H9 (cell line): ENCODE results near the gene OAS3. TPM values are rescaled to one million over a fixed set of nuclear protein-coding genes. Genes with fewer than 3 reads are reported as not detected.

Experiments used
- DNase-seq: peaks from one replicate; pipeline ENCODE4 v3.0.0-alpha.2; 2017
- H2AFZ ChIP-seq: one replicate; pipeline ENCODE4 v1.6.1; 2013; ENCODE audit warnings: mild to moderate bottlenecking, low read length, control low read depth, moderate library complexity
- H2AK5ac ChIP-seq: 2 replicates; pipeline ENCODE4 v1.6.1; 2013; ENCODE audit warnings: low read length, control low read depth, mixed read lengths; ENCODE audit not compliant: insufficient read length
- H2BK120ac ChIP-seq: one replicate; pipeline ENCODE4 v1.6.1; 2013; ENCODE audit warnings: low read depth, mild to moderate bottlenecking, low read length, control low read depth, inconsistent platforms; ENCODE audit not compliant: poor library complexity, severe bottlenecking
- H2BK12ac ChIP-seq: 2 replicates; pipeline ENCODE4 v1.6.1; 2013; ENCODE audit warnings: low read length, control low read depth, mixed read lengths, low read depth; ENCODE audit not compliant: insufficient read length
- H2BK15ac ChIP-seq: 2 replicates; pipeline ENCODE4 v1.6.1; 2013; ENCODE audit warnings: low read depth, low read length, control low read depth
- H2BK20ac ChIP-seq: one replicate; pipeline ENCODE4 v1.6.1; 2013; ENCODE audit warnings: low read depth, mild to moderate bottlenecking, low read length, control low read depth, inconsistent platforms; ENCODE audit not compliant: poor library complexity, severe bottlenecking
- H2BK5ac ChIP-seq: 2 replicates; pipeline ENCODE4 v1.6.1; 2013; ENCODE audit warnings: low read length, control low read depth, mixed read lengths; ENCODE audit not compliant: insufficient read length
- H3K14ac ChIP-seq: 2 replicates; pipeline ENCODE4 v1.6.1; 2013; ENCODE audit warnings: low read length, control low read depth; ENCODE audit not compliant: insufficient read depth
- H3K18ac ChIP-seq: 2 replicates; pipeline ENCODE4 v1.6.1; 2013; ENCODE audit warnings: low read depth, mild to moderate bottlenecking, mixed read lengths, low read length, control low read depth; ENCODE audit not compliant: insufficient read length
- H3K23ac ChIP-seq: 2 replicates; pipeline ENCODE4 v1.6.1; 2013; ENCODE audit warnings: low read length, control low read depth, mixed read lengths, low read depth; ENCODE audit not compliant: insufficient read length
- H3K23me2 ChIP-seq: 2 replicates; pipeline ENCODE4 v1.6.1; 2013; ENCODE audit warnings: low read depth, mild to moderate bottlenecking, mixed read lengths, low read length, control low read depth; ENCODE audit not compliant: insufficient read length, poor library complexity, severe bottlenecking
- H3K27ac ChIP-seq: 2 replicates; pipeline ENCODE4 v1.5.1; 2013; ENCODE audit warnings: low read length, control low read depth, mixed read lengths, low read depth; ENCODE audit not compliant: insufficient read length
- H3K27me3 ChIP-seq: 2 replicates; pipeline ENCODE4 v1.6.1; 2013; ENCODE audit warnings: low read length, control low read depth, inconsistent platforms; ENCODE audit not compliant: insufficient read depth
- H3K4ac ChIP-seq: 2 replicates; pipeline ENCODE4 v1.6.1; 2013; ENCODE audit warnings: low read depth, mild to moderate bottlenecking, control low read depth, inconsistent platforms, low read length, moderate library complexity
- H3K4me1 ChIP-seq: 2 replicates; pipeline ENCODE4 v1.6.1; 2013; ENCODE audit warnings: low read length, control low read depth, inconsistent platforms; ENCODE audit not compliant: insufficient read depth
- H3K4me2 ChIP-seq: 2 replicates; pipeline ENCODE4 v1.6.1; 2013; ENCODE audit warnings: low read length, control low read depth, mixed read lengths; ENCODE audit not compliant: insufficient read length, insufficient read depth
- H3K56ac ChIP-seq: 2 replicates; pipeline ENCODE4 v1.6.1; 2013; ENCODE audit warnings: low read depth, mild to moderate bottlenecking, mixed read lengths, low read length, control low read depth; ENCODE audit not compliant: insufficient read length
- H3K79me1 ChIP-seq: 2 replicates; pipeline ENCODE4 v1.6.1; 2013; ENCODE audit warnings: low read depth, mild to moderate bottlenecking, moderate library complexity, low read length, control low read depth, inconsistent platforms; ENCODE audit not compliant: insufficient read depth, poor library complexity, severe bottlenecking
- H3K79me2 ChIP-seq: 2 replicates; pipeline ENCODE4 v1.6.1; 2013; ENCODE audit warnings: low read length, control low read depth, inconsistent platforms; ENCODE audit not compliant: insufficient read depth
- H3K9ac ChIP-seq: 2 replicates; pipeline ENCODE4 v1.6.1; 2013; ENCODE audit warnings: low read length, control low read depth, mixed read lengths; ENCODE audit not compliant: insufficient read length; ENCODE audit errors: extremely low read depth
- H3K9me3 ChIP-seq: one replicate; pipeline ENCODE4 v1.6.1; 2013; ENCODE audit warnings: low read depth, low read length, inconsistent platforms; ENCODE audit not compliant: control insufficient read depth
- H3T11ph ChIP-seq: one replicate; pipeline ENCODE4 v1.6.1; 2013; ENCODE audit warnings: mild to moderate bottlenecking, low read length, control low read depth, inconsistent platforms
- H4K20me1 ChIP-seq: one replicate; pipeline ENCODE4 v1.6.1; 2013; ENCODE audit not compliant: control insufficient read depth, insufficient read length, insufficient read depth
- H4K5ac ChIP-seq: 2 replicates; pipeline ENCODE4 v1.6.1; 2013; ENCODE audit warnings: low read depth, mild to moderate bottlenecking, mixed read lengths, low read length, control low read depth; ENCODE audit not compliant: insufficient read length
- H4K8ac ChIP-seq: replicated peaks from 2 replicates; pipeline ENCODE4 v1.6.1; 2013; ENCODE audit warnings: low read length, control low read depth, mixed read lengths, low read depth; ENCODE audit not compliant: insufficient read length
- H4K91ac ChIP-seq: 2 replicates; pipeline ENCODE4 v1.6.1; 2013; ENCODE audit warnings: low read depth, mild to moderate bottlenecking, moderate library complexity, mixed read lengths, low read length, control low read depth; ENCODE audit not compliant: insufficient read length
- H3K27ac Mint-ChIP-seq, 3 experiments: 2 replicates in 2 of 3; 3 replicates in 1 of 3; pipeline ENCODE4 v1.8.0; 2020 to 2021; ENCODE audit warnings: mixed read lengths in 3 of 3, mild to moderate bottlenecking in 1 of 3, moderate library complexity in 1 of 3
- H3K27me3 Mint-ChIP-seq: 2 replicates; pipeline ENCODE4 v1.8.0; 2021; ENCODE audit warnings: low read depth, mild to moderate bottlenecking, moderate library complexity, mixed read lengths
- H3K36me3 Mint-ChIP-seq, 3 experiments: 2 replicates in 2 of 3; 3 replicates in 1 of 3; pipeline ENCODE4 v1.8.0; 2020 to 2021; ENCODE audit warnings: low read depth in 3 of 3, mixed read lengths in 3 of 3; ENCODE audit not compliant: insufficient read depth in 1 of 3
- H3K4me1 Mint-ChIP-seq, 2 experiments: 2 replicates each; pipeline ENCODE4 v1.8.0; 2020; ENCODE audit warnings: mixed read lengths in 2 of 2
- H3K4me3 Mint-ChIP-seq, 2 experiments: 2 replicates in 1 of 2; 3 replicates in 1 of 2; pipeline ENCODE4 v1.8.0; 2020 to 2021; ENCODE audit warnings: mild to moderate bottlenecking in 2 of 2, mixed read lengths in 2 of 2, moderate library complexity in 1 of 2
- H3K9me3 Mint-ChIP-seq, 2 experiments: 2 replicates in 1 of 2; 3 replicates in 1 of 2; pipeline ENCODE4 v1.8.0; 2020; ENCODE audit warnings: mild to moderate bottlenecking in 2 of 2, mixed read lengths in 2 of 2, moderate library complexity in 1 of 2
- WGBS: extraction: QIAGEN DNeasy Blood & Tissue Kit; methylation state at CpG from one replicate; pipeline ENCODE4 v1.1.7; 2013; ENCODE audit warnings: missing lambda C conversion rate, low lambda C conversion rate, mixed read lengths; ENCODE audit not compliant: insufficient read length; ENCODE audit errors: extremely low coverage; 5-methylcytosine and 5-hydroxymethylcytosine counted together
- total RNA-seq: library from RNA; stranded (reverse); gene quantifications from 2 replicates; pipeline ENCODE4 v1.2.1, GENCODE V29; 2021
- TF ChIP-seq, protein P1 (sequence below): fragments of 200-600 bp; sonication (generic); conservative IDR thresholded peaks from 3 replicates; pipeline ENCODE4 v1.8.0; 2021; ENCODE audit warnings: antibody characterized with exemption, mild to moderate bottlenecking

The OAS3 gene
- total RNA-seq, 1 experiment from 2014 or later, result 0.81 TPM

DNA sequence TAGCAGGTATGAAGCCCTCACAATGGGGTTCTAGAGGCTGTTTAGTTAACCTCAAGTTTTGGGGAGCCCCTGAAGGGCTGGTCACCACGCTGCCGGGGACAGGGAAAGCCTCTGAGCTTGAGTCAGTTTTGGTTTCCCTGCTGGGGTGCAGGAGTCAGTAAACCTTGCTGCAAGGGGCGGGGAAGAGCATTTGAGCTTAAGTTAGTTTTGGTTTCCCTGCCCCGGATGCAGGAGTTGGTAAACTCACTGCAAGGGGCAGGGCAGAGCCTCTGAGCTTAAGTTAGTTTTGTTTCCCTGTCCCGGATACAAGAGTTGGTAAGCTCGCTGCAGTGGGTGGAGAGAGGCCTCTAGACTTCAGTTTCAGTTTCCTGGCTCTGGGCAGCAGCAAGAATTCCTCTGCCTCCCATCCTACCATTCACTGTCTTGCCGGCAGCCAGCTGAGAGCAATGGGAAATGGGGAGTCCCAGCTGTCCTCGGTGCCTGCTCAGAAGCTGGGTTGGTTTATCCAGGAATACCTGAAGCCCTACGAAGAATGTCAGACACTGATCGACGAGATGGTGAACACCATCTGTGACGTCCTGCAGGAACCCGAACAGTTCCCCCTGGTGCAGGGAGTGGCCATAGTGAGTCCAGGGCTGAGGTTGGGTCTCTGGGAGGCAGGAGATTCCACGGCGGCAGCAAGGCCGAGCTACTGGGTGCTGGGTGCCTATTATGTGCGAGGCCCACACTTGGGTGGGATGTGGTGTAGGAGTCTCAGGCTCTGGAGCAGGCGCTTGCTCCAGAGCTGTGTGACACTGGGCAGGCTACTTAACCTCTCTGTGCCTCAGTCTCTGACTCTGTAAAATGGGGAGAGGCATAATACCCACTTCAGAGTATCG, 40.1 kb downstream of the OAS3 start, which contains the start of gene OAS2:
TSS of gene OAS2 (plus strand) at position 357 of the 878 bp plus-strand sequence. CDS start at position 447, 90 bp downstream.
- H3K79me2 ChIP-seq, result no peaks in the 10 kb centered on the region
- no peak within 1 kb of the TSS for H3K4me2 ChIP-seq
- no peaks in the 10 kb centered on the region for H3K79me1 ChIP-seq
- Mint-ChIP-seq H3K4me3 (no peak within 1 kb of the TSS), H3K9me3 (no peaks in the 10 kb centered on the region; a peak in 1 of 5 replicates), H3K27me3 (peaks cover 3% of the 10 kb centered on the region), H3K27ac (no peak within 1 kb of the TSS), H3K4me1 (peaks cover 0 to 7% of the 10 kb centered on the region in 2 experiments; a peak in 2 of 4 replicates), H3K36me3 (no peaks in the 10 kb centered on the region)
- H2BK120ac ChIP-seq, result no peak within 1 kb of the TSS
- H2AK5ac ChIP-seq, result no peak within 1 kb of the TSS
- no peak within 1 kb of the TSS for H2BK5ac ChIP-seq
- H3K14ac ChIP-seq, result no peak within 1 kb of the TSS
- H4K91ac ChIP-seq, result no peak within 1 kb of the TSS
- no CpG with 5 or more reads among the region's 19 CpGs for WGBS
- no peak within 1 kb of the TSS for H4K5ac ChIP-seq
- H3K4ac ChIP-seq, result no peak within 1 kb of the TSS
- H2AFZ ChIP-seq, result no peak within 1 kb of the TSS
- no peaks in the 10 kb centered on the region for H3K23me2 ChIP-seq
- H3K56ac ChIP-seq, result no peak within 1 kb of the TSS
- no peaks in the 10 kb centered on the region; the same call in 1 of the 2 replicates for H3K4me1 ChIP-seq
- TF ChIP-seq, protein P1, sequence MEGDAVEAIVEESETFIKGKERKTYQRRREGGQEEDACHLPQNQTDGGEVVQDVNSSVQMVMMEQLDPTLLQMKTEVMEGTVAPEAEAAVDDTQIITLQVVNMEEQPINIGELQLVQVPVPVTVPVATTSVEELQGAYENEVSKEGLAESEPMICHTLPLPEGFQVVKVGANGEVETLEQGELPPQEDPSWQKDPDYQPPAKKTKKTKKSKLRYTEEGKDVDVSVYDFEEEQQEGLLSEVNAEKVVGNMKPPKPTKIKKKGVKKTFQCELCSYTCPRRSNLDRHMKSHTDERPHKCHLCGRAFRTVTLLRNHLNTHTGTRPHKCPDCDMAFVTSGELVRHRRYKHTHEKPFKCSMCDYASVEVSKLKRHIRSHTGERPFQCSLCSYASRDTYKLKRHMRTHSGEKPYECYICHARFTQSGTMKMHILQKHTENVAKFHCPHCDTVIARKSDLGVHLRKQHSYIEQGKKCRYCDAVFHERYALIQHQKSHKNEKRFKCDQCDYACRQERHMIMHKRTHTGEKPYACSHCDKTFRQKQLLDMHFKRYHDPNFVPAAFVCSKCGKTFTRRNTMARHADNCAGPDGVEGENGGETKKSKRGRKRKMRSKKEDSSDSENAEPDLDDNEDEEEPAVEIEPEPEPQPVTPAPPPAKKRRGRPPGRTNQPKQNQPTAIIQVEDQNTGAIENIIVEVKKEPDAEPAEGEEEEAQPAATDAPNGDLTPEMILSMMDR, result no peak
- H3T11ph ChIP-seq, result no peak within 1 kb of the TSS
- no peaks in the 10 kb centered on the region for H3K9me3 ChIP-seq
- no peaks in the 10 kb centered on the region for H4K20me1 ChIP-seq
- no peak within 1 kb of the TSS for H2BK12ac ChIP-seq
- H3K18ac ChIP-seq, result no peak within 1 kb of the TSS
- H2BK15ac ChIP-seq, result no peak within 1 kb of the TSS
- no peak within 1 kb of the TSS for H3K27ac ChIP-seq
- no peak within 1 kb of the TSS for H3K23ac ChIP-seq
- no peak for DNase-seq
- no peaks in the 10 kb centered on the region for H3K27me3 ChIP-seq
- no peak within 1 kb of the TSS for H2BK20ac ChIP-seq
- H4K8ac ChIP-seq, result no peak within 1 kb of the TSS
- no peak within 1 kb of the TSS for H3K9ac ChIP-seq
